Measurements from ENCODE around the gene NEGR1.

NEGR1 gene

DNA sequence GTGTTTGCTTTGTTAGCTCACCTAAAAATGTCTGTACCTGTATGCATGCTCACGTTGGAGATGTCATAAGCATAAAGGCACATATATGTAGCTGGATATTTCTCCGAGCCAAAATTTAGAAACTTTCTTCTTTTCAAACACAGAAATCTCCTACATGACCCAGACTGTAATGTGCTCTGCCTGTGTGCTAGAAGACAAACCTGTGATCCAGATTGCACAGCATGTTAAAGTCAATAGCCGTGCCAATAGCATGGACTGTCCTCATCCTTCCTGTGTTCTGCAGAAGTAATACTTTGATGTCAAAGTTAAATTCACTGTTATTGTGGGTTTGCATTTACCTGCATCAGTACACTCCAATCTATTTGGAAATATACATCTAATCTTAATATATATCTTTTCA, 855.3 kb downstream of the NEGR1 start:
- TF ChIP-seq, protein P1, sequence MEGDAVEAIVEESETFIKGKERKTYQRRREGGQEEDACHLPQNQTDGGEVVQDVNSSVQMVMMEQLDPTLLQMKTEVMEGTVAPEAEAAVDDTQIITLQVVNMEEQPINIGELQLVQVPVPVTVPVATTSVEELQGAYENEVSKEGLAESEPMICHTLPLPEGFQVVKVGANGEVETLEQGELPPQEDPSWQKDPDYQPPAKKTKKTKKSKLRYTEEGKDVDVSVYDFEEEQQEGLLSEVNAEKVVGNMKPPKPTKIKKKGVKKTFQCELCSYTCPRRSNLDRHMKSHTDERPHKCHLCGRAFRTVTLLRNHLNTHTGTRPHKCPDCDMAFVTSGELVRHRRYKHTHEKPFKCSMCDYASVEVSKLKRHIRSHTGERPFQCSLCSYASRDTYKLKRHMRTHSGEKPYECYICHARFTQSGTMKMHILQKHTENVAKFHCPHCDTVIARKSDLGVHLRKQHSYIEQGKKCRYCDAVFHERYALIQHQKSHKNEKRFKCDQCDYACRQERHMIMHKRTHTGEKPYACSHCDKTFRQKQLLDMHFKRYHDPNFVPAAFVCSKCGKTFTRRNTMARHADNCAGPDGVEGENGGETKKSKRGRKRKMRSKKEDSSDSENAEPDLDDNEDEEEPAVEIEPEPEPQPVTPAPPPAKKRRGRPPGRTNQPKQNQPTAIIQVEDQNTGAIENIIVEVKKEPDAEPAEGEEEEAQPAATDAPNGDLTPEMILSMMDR (IDR thresholded peaks at IDR 0.05): no peak
- H3K36me3 Mint-ChIP-seq (ENCODE audit: low read depth): no peaks in the 10 kb centered on the region
- no peak overlapping the region for H3K4me3 Mint-ChIP-seq
- no peak overlapping the region for H3K27ac Mint-ChIP-seq
- peaks cover 3% of the 10 kb centered on the region for H3K27me3 Mint-ChIP-seq (ENCODE audit: low read depth, poor library complexity)
- H3K9me3 Mint-ChIP-seq: no peaks in the 10 kb centered on the region
- no peak for DNase-seq
- no peaks in the 10 kb centered on the region for H3K4me1 Mint-ChIP-seq

DNA sequence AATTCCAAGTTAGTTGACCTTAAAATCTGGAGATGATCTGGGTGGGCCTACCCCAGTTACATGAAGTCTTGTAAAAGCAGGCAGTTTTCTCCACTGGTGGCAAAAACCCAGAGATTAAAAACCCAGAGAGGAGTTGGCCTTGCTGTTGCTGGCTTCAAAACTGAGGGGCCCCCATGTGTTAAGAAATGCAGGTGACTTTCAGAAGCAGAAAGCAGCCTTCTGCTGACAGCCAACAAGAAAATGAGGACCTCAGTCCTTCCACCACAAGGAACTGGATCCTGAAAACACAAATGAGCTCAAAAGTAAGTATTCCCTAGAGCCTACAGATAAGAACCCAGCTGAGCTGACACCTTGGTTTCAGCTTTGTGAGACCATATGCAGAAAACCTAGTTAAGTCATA, 857.8 kb downstream of the NEGR1 start:
- TF ChIP-seq, protein P1 (IDR thresholded peaks at IDR 0.05): no peak
- Mint-ChIP-seq H3K4me3 (no peak overlapping the region), H3K27me3 (ENCODE audit: low read depth, poor library complexity) (peaks cover 3% of the 10 kb centered on the region), H3K9me3 (no peaks in the 10 kb centered on the region), H3K36me3 (ENCODE audit: low read depth) (no peaks in the 10 kb centered on the region), H3K27ac (no peak overlapping the region), H3K4me1 (no peaks in the 10 kb centered on the region)
- DNase-seq: no peak

DNA sequence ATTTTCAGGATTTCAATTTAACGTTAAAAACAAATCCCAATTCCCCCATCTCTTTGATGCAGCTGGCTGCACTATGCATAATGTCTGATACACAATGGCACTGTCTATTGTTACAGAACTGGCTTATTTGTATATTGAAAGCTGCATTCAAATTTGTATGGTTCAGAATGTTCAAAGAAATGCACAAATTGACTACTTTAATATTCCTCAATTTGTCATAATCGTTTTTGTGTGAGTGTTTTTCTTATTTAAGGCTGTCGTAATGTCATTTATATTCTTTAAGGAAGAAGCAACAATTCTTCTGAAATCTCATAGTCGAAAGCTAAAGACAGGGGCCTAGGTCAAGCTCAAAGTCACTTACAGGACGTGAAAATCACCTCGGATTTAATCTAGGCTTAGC, 860.1 kb downstream of the NEGR1 start:
- Mint-ChIP-seq H3K27ac (peak overlapping the region; percentile 21), H3K4me3 (no peak overlapping the region), H3K36me3 (ENCODE audit: low read depth) (no peaks in the 10 kb centered on the region), H3K9me3 (no peaks in the 10 kb centered on the region), H3K4me1 (no peaks in the 10 kb centered on the region), H3K27me3 (ENCODE audit: low read depth, poor library complexity) (peaks cover 3% of the 10 kb centered on the region)
- no peak for DNase-seq
- TF ChIP-seq, protein P1 (IDR thresholded peaks at IDR 0.05): no peak

DNA sequence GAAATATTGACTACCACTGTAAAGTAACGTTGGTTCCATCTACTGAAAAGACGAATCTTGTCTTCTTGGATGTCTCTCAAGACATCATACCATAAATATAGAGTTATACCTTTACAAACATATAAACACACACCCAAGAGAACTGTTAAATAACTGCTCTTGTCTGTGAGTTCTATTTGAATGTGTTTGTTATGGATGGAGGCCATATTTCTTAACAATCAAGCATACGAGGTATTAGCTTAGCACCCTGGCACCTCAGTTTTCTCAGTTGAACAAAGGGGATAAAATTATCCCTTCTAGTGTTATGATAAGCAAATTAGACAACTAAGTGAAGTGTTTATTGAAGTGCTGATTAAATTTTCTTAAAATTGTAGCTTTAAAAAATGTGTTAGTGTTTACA, 864.9 kb downstream of the NEGR1 start:
- peaks cover 8% of the 10 kb centered on the region for H3K4me1 Mint-ChIP-seq
- no peak for DNase-seq
- no peak overlapping the region for H3K27ac Mint-ChIP-seq
- peaks cover under 1% of the 10 kb centered on the region for H3K27me3 Mint-ChIP-seq (ENCODE audit: low read depth, poor library complexity)
- no peaks in the 10 kb centered on the region for H3K9me3 Mint-ChIP-seq
- H3K4me3 Mint-ChIP-seq: no peak overlapping the region
- TF ChIP-seq, protein P1 (IDR thresholded peaks at IDR 0.05): no peak
- no peaks in the 10 kb centered on the region for H3K36me3 Mint-ChIP-seq (ENCODE audit: low read depth)

DNA sequence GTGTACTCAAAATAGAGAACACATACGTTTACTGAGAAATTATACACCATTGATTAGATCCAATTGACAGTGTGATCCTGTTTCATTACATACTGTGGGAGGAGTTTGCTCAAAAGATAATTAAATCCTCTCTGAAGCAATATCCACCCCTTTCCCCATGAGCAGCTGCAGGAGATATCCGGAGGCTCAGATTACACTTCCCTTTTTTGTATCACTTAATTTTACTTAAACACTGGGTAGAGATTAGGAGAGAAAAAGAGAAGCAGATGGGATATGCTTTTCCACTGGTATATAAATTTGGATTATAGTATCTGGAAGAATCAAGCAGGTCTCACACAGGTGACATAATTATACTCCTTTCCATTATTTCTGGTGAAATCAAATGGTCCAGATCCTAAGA, 868.2 kb downstream of the NEGR1 start:
- Mint-ChIP-seq H3K27me3 (ENCODE audit: low read depth, poor library complexity) (no peaks in the 10 kb centered on the region), H3K9me3 (no peaks in the 10 kb centered on the region), H3K36me3 (ENCODE audit: low read depth) (no peaks in the 10 kb centered on the region), H3K4me1 (peaks cover 8% of the 10 kb centered on the region), H3K27ac (no peak overlapping the region), H3K4me3 (no peak overlapping the region)
- TF ChIP-seq, protein P1 (IDR thresholded peaks at IDR 0.05): no peak
- DNase-seq: no peak

DNA sequence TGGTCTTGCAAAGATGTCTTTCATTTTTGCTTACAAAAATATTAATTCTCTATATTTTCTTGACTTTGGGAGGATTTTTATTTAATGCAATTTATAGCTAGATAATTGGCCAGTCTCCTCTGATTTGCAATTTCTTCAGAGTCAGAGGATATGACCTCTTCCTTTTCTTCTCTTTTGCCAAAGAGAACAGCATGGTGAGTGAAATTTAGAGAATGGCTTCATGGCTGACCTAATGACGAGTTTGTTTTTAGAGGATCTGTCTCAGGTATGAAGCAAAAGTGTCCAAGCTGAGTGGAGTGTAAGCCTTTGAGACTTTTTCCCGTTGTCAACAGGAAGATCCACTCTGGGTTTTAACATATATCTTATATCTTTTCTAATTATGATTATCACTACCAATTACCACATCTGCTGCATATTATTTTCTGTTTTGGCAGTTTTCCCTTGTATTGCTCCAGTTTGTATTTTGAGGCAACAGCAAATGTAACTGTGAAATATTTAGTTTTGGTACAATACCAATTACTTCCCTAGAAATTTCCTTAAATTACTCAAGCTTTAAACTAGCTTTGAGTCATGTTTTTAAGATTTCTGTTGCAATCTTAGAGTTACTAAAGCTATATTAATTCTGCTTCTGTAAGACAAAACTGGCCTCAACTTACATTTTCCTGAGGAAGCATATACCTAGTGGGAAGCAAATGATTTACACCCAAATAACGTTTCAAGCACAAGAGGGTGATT, 868.7 kb downstream of the NEGR1 start:
- Mint-ChIP-seq H3K36me3 (ENCODE audit: low read depth) (no peaks in the 10 kb centered on the region), H3K27ac (no peak overlapping the region), H3K27me3 (ENCODE audit: low read depth, poor library complexity) (no peaks in the 10 kb centered on the region), H3K4me3 (no peak overlapping the region), H3K9me3 (no peaks in the 10 kb centered on the region), H3K4me1 (peaks cover 8% of the 10 kb centered on the region)
- TF ChIP-seq, protein P1 (IDR thresholded peaks at IDR 0.05): no peak
- no peak for DNase-seq

Data from nephron progenitor cell (in vitro differentiated cells).